SU-DHL-6 (cell line): ENCODE measurements around the gene TSGA10IP.

Source experiments
- H2AFZ ChIP-seq: fragments of 200-600 bp; sonication (generic); 2 replicates; pipeline ENCODE4 v1.6.1; 2014; ENCODE audit warnings: low read depth, mild to moderate bottlenecking, moderate library complexity, mixed read lengths, antibody characterized with exemption, low read length; ENCODE audit not compliant: severe bottlenecking
- H3F3A ChIP-seq: fragments of 200-600 bp; shearing (Covaris generic); 2 replicates; pipeline ENCODE4 v1.6.0; 2016; ENCODE audit warnings: antibody characterized with exemption, mild to moderate bottlenecking; ENCODE audit not compliant: insufficient read depth
- H3K27ac ChIP-seq: fragments of 200-600 bp; sonication (generic); 2 replicates; pipeline ENCODE4 v1.5.1; 2016; ENCODE audit warnings: low read depth, mild to moderate bottlenecking, low read length, moderate library complexity, mixed read lengths
- H3K27me3 ChIP-seq: fragments of 200-600 bp; sonication (generic), shearing (Covaris generic); 2 replicates; pipeline ENCODE4 v1.6.0; 2014; ENCODE audit warnings: mild to moderate bottlenecking, low read length
- H3K36me3 ChIP-seq: fragments of 200-600 bp; sonication (generic); 2 replicates; pipeline ENCODE4 v1.6.1; 2014; ENCODE audit warnings: mild to moderate bottlenecking, low read length, mixed read lengths
- H3K4me2 ChIP-seq: fragments of 300-600, 200-600 bp; shearing (Covaris generic), sonication (generic); 2 replicates; pipeline ENCODE4 v1.6.0; 2014; ENCODE audit warnings: low read length, low read depth, mild to moderate bottlenecking; ENCODE audit not compliant: poor library complexity, severe bottlenecking
- H3K4me3 ChIP-seq: fragments of 200-600 bp; sonication (generic); 2 replicates; pipeline ENCODE4 v1.5.1; 2014; ENCODE audit warnings: antibody characterized with exemption, low read length, mild to moderate bottlenecking, mixed read lengths; ENCODE audit not compliant: insufficient read depth, poor library complexity, severe bottlenecking
- H3K79me2 ChIP-seq: fragments of 200-600 bp; sonication (generic); 2 replicates; pipeline ENCODE4 v1.6.1; 2014; ENCODE audit warnings: mild to moderate bottlenecking, low read length, moderate library complexity; ENCODE audit not compliant: insufficient read depth
- H3K9ac ChIP-seq: fragments of 200-600 bp; sonication (generic); 2 replicates; pipeline ENCODE4 v1.7.0; 2014; ENCODE audit warnings: mild to moderate bottlenecking, low read length
- H3K9me2 ChIP-seq: fragments of 200-600 bp; sonication (generic); replicated peaks from 2 replicates; pipeline ENCODE4 v1.6.1; 2014; ENCODE audit warnings: low read length; ENCODE audit not compliant: insufficient read depth
- H3K9me3 ChIP-seq: fragments of 200-600 bp; sonication (generic); 2 replicates; pipeline ENCODE4 v1.6.1; 2014; ENCODE audit warnings: low read length, mixed read lengths; ENCODE audit not compliant: insufficient read depth
- H4K20me1 ChIP-seq: fragments of 200-600 bp; sonication (generic); 2 replicates; pipeline ENCODE4 v1.6.1; 2014; ENCODE audit warnings: low read depth, mild to moderate bottlenecking, antibody characterized with exemption, low read length, moderate library complexity, mixed read lengths
- CTCF ChIP-seq: fragments of 200-600 bp; sonication (generic); IDR thresholded peaks from one replicate; pipeline ENCODE4 v1.5.1; 2017; ENCODE audit warnings: antibody characterized with exemption, mild to moderate bottlenecking, low read length, moderate library complexity; ENCODE audit not compliant: insufficient read depth, poor library complexity, severe bottlenecking

TSGA10IP gene

GRCh38 chr11:66008468-66009101 lies 63.3 kb downstream of the TSGA10IP start:
- Histone ChIP-seq H3K9ac (no peak overlapping the region), H3F3A (peaks cover 4% of the 10 kb centered on the region; the same call in 1 of the 2 replicates), H3K4me2 (no peak overlapping the region)

More at GRCh38 chr11:66008468-66009101, 63.3 kb downstream of the TSGA10IP start:
- Histone ChIP-seq H3K27me3 (no peaks in the 10 kb centered on the region), H4K20me1 (no peaks in the 10 kb centered on the region), H3K9me3 (no peaks in the 10 kb centered on the region), H2AFZ (no peak overlapping the region), H3K4me3 (no peak overlapping the region), H3K79me2 (peaks cover under 1% of the 10 kb centered on the region; the same call in 1 of the 2 replicates), H3K36me3 (no peaks in the 10 kb centered on the region), H3K27ac (no peak overlapping the region), H3K9me2 (no peaks in the 10 kb centered on the region)
- no peak for TF ChIP-seq CTCF
